CD4-positive, alpha-beta T cell treated with Interleukin-17A for 1 hour (primary cell): ENCODE results near the gene KLHDC9.
A peak's percentile ranks its signal among the peaks of the same experiment; 100 is the strongest.
"Not testable (repeated sequence)": the region's sequence is repeated elsewhere in the genome, so short reads cannot be mapped to it uniquely, and the experiment has no call there.

ENCODE experiments used
- DNase-seq: peaks from one replicate; pipeline ENCODE4 v3.0.0-alpha.2; 2020

Gene KLHDC9

DNA sequence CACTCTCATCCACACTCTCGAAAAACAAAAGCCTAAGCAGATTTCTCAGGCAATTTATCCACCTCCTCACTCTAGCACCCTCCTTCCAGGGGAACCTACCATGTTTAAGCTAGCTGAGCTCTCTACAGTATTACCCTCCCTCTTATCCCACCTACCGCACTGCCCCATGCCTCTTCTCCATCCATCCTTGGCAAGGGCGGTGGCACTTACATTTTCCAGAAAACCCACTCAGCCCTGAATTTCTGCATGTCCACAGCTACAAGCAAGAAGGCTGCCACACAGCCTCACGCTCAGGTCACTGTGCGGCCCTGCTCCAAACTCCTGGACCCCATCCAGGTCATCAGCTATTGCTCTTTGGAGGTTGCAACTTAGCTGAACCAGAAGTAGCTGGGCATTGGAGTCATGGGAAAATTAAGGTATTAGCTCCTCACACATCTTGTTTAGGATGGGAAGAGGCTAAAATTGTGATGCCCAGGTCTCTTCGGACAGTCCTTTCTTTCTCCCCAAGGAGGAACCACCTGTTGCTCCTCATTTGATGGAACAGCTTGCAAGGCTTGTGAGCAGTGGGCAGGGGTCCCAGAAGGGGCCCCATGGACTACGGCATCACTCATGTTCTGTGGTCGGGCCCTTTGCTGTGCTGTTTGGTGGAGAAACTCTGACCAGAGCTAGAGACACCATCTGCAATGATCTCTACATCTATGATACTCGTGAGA lies 1.1 kb downstream of the KLHDC9 start:
- DNase-seq, result no peak

DNA sequence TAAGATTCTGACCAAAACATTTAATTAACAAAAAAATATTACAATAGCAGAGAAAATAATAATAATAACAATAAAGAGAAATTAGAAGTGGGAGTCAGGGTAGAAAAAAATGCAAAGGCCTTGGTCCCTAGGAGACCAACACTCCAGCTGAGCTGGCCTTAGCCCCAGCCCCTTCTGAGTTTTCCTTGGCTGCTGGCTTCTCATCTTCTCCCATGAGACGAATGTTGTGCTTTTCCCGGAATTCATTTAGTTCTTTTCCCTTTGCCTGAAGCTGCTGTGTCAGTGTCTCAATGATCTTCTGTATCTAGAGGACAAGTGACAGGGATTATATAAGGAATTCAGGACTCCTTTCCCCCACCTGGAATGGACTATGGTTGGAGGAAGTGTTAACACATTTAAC lies 2.4 kb downstream of the KLHDC9 start:
- no peak for DNase-seq

DNA sequence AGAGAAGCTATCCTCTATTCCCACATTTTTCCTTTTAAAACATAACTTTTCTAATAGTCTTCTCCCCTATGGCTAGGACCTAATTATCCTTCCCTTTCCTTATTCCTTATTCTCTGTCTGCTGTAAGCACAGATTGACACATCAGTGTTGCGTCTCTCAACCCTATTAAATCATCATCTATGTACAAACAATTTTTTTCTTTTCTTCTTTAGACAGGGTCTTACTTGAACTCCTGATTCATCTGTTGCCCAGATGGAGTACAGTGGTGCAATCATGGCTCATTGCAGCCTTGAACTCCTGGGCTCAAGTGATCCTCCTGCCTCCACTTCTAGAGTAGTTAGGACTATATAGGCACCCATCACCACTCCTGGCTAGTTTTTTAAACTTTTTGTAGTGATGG lies 8.3 kb downstream of the KLHDC9 start:
- DNase-seq, result no peak

DNA sequence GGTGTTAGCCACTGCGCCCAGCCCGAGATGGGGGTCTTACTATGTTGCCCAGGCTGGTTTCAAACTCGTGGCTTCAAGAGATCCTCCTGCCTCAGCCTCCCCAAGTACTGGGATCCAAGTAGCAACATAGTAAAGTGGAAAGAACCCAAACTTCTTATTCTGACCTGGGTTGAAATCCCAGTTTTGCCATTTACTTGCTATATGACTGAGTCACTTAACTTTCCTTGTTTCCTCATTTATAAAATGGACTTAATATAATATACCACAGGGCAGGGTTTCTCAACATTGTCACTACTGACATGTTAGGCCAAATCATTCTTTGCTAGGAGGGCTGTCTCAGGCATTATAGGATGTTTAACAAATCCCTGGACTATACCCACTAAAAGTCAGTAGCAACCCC lies 13.0 kb downstream of the KLHDC9 start:
- no peak for DNase-seq

DNA sequence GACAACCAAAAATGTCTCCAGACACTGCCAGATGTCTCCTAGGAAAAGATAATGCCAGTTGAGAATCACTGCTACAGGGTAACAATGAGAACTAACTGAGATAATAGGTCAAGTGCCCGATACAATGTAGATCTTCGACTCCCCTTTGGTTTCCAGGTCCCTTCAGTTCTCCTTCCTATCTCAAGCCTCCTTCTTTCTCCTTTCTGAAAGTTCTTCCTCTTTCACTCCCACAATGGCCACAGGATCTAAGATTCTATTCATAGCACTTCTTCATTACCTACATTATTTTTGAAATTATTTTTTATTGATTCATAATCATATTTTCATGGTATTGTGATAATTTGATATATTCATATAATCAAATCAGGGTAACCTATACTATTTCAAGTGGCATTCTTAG lies 13.4 kb downstream of the KLHDC9 start:
- DNase-seq, result no peak

DNA sequence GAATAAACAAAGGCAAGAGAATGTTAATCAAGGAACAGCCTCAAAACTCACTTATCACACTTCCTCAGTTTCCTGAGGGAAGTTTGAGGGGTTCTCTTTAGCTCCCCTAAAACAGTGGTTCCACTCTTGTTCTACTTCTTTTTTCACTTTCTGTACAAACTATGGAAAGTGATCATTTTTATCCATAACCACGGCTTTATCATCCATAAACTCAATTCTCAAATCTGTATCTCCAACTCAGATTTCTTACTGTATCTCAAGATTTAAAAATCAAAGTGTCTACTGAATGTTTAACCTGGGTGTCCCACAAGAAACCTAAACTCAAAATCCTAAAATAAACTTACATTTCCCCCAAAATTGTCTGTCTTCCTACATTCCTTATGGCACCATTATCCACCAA lies 15.8 kb downstream of the KLHDC9 start:
- no peak for DNase-seq

- no peak for DNase-seq
These were observed 16.4 kb downstream of the KLHDC9 start for GRCh38 chr1:161114556-161114955.

GRCh38 chr1:161115132-161115711 lies 17.1 kb downstream of the KLHDC9 start:
- no peak for DNase-seq

GRCh38 chr1:161115961-161116360 lies 17.8 kb downstream of the KLHDC9 start:
- DNase-seq, result not testable (repeated sequence)

- peak; percentile 86 for DNase-seq
These were observed 19.8 kb downstream of the KLHDC9 start, which contains the start of the genes NIT1 and PFDN2 for GRCh38 chr1:161117759-161118581. Gene NIT1, plus strand, starts transcription at chr1:161118105. Its CDS starts 72 bp downstream, at chr1:161118177. Gene PFDN2, minus strand, starts transcription at chr1:161118037. Its CDS starts 11 bp downstream, at chr1:161118026.

DNA sequence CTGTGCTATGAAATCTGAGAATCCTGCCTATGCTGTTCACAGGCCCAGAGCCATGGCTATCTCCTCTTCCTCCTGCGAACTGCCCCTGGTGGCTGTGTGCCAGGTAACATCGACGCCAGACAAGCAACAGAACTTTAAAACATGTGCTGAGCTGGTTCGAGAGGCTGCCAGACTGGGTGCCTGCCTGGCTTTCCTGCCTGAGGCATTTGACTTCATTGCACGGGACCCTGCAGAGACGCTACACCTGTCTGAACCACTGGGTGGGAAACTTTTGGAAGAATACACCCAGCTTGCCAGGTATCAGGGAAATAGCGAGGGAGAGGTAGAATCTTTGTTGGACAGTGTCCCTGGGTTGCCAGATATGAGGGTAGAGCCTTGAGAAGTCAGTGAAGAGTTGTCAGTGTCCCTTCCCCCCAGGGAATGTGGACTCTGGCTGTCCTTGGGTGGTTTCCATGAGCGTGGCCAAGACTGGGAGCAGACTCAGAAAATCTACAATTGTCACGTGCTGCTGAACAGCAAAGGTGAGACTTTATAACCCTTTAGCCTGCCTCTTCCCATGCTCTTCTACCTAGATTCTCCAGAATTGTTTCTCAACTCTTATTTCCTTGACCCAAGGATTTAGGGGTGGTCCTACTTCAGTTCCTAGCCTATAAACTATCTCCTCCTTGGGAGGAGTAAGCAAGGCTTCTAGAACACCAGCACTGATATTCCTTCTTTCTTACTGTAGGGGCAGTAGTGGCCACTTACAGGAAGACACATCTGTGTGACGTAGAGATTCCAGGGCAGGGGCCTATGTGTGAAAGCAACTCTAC lies 21.1 kb downstream of the KLHDC9 start:
- DNase-seq, result peak; percentile 85

GRCh38 chr1:161121042-161121650 lies 23.0 kb downstream of the KLHDC9 start:
- no peak for DNase-seq

DNA sequence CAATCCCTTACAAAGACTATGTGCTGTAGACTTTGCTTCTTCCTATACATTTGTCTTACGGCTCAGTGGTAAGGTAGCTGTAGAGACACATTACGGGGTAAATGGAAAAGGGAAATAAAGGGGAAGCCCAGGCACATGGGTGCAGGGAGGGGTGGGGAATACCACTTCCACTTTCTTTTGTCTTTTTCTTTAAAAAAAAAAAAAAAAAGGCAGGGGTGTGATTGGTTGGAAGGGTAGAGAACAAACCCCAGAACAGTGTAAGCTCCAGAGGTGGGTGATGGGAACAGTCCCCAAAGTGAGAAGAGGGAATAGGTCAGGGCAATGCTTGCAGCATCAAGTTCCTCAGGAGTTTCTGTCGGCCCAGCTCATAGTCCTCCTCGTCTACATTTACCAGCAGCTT lies 23.7 kb downstream of the KLHDC9 start:
- DNase-seq, result no peak

DNA sequence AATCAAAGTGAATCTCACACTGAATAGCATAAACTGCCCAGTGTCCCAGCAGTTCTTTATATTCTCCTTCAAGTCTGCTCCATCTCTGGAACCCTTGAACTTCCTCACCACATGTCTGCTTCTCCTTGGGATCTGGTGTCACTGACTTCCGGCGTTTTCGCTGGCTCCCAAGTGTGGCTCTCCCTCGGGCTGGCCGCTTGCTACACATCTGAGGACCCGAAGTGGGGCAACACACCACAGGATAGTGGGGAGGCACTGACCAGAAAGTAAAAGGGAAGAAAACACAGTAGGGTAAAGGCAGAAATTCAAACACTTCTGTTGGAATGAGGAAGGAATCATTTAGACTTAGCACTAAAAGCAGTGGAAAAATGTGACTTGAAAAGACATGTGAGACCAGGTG lies 24.8 kb downstream of the KLHDC9 start:
- DNase-seq, result no peak

DNA sequence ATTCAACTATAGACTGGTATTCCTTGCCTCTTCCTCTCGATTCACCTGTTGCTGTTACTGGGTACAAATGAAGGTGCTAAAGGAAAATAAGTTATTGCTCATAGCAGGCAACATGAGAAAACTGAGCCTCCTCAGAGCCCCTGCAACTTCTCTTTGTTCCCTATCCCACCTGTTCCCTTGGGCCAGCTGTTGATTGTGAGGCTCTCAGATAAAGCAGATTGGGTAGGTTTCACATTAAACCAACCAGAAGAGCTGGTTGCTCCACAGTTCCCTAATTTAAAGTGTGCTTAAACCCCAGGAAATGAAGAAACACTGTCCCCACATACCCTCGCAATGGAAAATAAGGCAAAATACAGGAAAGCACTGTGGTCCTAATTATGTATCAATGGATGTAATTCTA lies 29.5 kb downstream of the KLHDC9 start:
- DNase-seq, result no peak

GRCh38 chr1:161128591-161129420 lies 30.6 kb downstream of the KLHDC9 start:
- DNase-seq, result no peak

GRCh38 chr1:161130266-161130665 lies 32.1 kb downstream of the KLHDC9 start:
- no peak for DNase-seq

DNA sequence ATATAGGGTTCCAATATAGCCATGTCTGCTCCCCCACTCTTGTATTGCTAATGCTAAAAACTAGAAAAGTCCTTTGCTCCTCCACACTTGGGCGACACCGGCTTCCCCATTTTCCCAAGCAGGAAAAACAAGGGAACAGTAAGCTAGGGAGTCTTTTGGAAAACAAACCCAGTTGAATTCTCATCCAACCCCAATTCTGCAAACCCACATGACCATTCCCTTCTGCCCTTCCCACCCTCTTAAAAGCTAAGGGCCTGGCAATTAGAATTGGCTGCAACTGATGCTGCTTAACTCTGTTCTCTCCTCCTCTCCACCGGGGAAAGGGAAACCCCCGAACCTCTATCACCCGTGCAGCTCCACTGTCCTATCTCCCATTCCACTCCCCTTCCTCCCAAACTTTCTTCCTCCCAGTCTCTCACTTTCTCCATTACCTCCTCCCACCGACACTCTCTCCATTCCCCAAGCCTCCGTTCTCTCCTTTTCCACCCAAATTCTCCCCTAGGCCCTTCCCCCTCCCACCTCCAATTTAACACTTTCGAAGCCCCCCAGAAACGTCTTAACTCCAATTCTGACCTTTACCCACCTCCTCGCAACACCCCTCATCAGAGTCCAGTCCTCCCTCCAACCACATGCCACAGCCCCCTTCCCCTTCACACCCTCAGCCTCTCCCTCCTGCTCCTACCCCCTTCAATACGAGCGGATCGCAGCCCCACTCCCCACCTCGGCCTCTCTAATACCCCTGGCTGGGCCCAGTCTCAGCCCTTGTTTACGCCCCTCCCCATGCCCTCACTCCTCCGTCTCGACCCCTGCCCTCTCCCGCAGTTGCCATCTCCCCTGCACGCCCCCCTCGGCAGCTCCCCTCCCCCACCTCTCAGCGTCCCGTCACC lies 33.6 kb downstream of the KLHDC9 start:
- DNase-seq, result peak; percentile 40

DNA sequence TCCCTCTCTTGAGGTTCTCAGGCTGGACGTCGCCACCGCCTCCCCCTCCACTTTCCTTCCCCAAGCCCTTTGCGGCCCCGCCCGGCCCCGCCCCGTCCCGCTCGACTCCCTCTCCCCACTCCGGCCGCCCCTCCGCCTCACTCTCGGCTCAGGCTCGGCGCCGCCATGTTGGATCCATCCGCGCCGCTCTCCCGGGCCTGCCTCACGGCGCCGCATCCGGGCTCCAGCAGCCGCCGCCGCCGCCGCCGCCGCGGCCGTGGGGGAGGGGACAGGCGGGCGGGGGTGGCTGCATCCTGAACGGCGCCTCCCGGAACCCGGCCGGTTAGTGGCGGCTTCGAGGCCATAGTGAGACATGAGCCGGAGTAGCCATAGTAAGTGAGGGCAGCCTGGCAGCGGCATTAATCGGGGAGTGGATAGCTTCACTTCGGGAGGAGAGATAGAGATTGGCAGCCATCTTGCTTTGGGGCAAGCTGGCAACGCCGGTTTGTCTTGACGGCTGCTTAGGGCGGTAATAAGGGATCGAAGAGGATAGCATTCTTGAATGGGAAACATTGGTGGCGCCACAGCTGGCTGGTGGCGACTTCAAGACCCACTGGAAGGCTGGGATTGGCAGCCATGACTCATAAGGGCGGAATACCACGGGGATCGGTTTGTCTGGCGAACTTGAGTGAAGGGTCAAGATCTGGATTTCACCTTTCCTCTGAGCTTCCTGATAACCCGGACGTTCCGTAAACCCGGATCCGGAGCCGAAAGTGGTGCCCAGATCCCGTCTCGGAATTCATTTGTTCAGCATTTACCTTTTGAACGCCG lies 34.5 kb downstream of the KLHDC9 start, which contains the start of gene DEDD:
TSS of gene DEDD (minus strand) at position 258 of the 810 bp plus-strand sequence. CDS start 8,205 bp downstream, outside the sequence.
- DNase-seq, result peak; percentile 97
